Uterus (tissue), 4 donors: ENCODE results near the gene UNC93A. TPM values are rescaled to one million over a fixed set of nuclear protein-coding genes. Genes with fewer than 3 reads are reported as not detected.

Experiments used
- DNase-seq, 2 donors: peaks; one replicate each; pipeline ENCODE4 v3.0.0-alpha.2; 2019 to 2020
- H3K27ac ChIP-seq, 2 donors: fragments of 200-600 bp; sonication (generic); 1 replicate in 1 of 2; 2 replicates in 1 of 2; pipeline ENCODE4 v1.5.1; 2016 to 2018
- H3K27me3 ChIP-seq, 2 donors: fragments of 200-600 bp; sonication (generic); one replicate each; pipeline ENCODE4 v1.5.1; 2018 to 2019; ENCODE audit warnings: control low read depth in 1 of 2
- H3K36me3 ChIP-seq, 2 donors: fragments of 200-600 bp; sonication (generic); one replicate each; pipeline ENCODE4 v1.5.1; 2019; ENCODE audit warnings: control low read depth in 1 of 2
- H3K4me1 ChIP-seq, 2 donors: fragments of 200-600 bp; sonication (generic); one replicate each; pipeline ENCODE4 v1.5.1; 2018 to 2019; ENCODE audit warnings: control low read depth in 1 of 2
- H3K4me3 ChIP-seq, 2 donors: fragments of 200-600 bp; sonication (generic); 1 replicate in 1 of 2; 2 replicates in 1 of 2; pipeline ENCODE4 v1.5.1; 2018 to 2019; ENCODE audit warnings: mild to moderate bottlenecking in 1 of 2
- H3K9me3 ChIP-seq, 2 donors: fragments of 200-600 bp; sonication (generic); one replicate each; pipeline ENCODE4 v1.5.1; 2019; ENCODE audit warnings: control low read depth in 1 of 2
- CTCF ChIP-seq, 4 experiments: fragments of 200-600 bp in 2 of 4; fragments of 450-650 bp in 2 of 4; sonication (generic) in 2 of 4; IDR thresholded peaks; one replicate each; pipeline ENCODE4 v1.5.1; 2016 to 2019; ENCODE audit warnings: antibody characterized with exemption in 4 of 4, mild to moderate bottlenecking in 2 of 4, moderate library complexity in 1 of 4
- POLR2A ChIP-seq, 2 donors: fragments of 450-650 bp; IDR thresholded peaks; one replicate each; pipeline ENCODE4 v1.6.1; 2016; ENCODE audit warnings: antibody characterized with exemption in 2 of 2, mild to moderate bottlenecking in 1 of 2, moderate library complexity in 1 of 2
- intact Hi-C: fragments of 100-400 bp; cut with DNase I; formaldehyde crosslinking; loops from one replicate; pipeline ENCODE4 v1.15.1; 2023; ENCODE audit warnings: low total_unique reads
- total RNA-seq, 4 donors: library from RNA; depleted of rRNA in 3 of 4; stranded (reverse); fragments of >200 nt in 3 of 4; gene quantifications; one replicate each; pipeline versions ENCODE4 v1.1.0 to v1.2.4, GENCODE V29; 2014 to 2023
- donor health status: DM: yes; HTN: yes; CAD: no.

UNC93A gene
- total RNA-seq, 4 donors from 2014 or later, result 0.97 TPM; not detected in 3

- no peak overlapping the region for H3K4me3 ChIP-seq
- intact Hi-C loops, result no loop called here
- DNase-seq, result no peak
- no peaks in the 10 kb centered on the region for H3K9me3 ChIP-seq
- H3K27ac ChIP-seq, result no peak overlapping the region
- no peaks in the 10 kb centered on the region for H3K27me3 ChIP-seq
- TF ChIP-seq POLR2A (IDR thresholded peaks at IDR 0.05), result no peak
- no peak for TF ChIP-seq CTCF (IDR thresholded peaks at IDR 0.05)
- no peaks in the 10 kb centered on the region for H3K36me3 ChIP-seq
- H3K4me1 ChIP-seq, result no peaks in the 10 kb centered on the region
These were observed 51.9 kb downstream of the UNC93A start for GRCh38 chr6:167342879-167343610.

GRCh38 chr6:167345348-167345747, 54.2 kb downstream of the UNC93A start:
- H3K36me3 ChIP-seq, result no peaks in the 10 kb centered on the region
- intact Hi-C loops, result no loop called here
- H3K9me3 ChIP-seq, result no peaks in the 10 kb centered on the region
- no peaks in the 10 kb centered on the region for H3K4me1 ChIP-seq
- no peak overlapping the region for H3K4me3 ChIP-seq
- no peaks in the 10 kb centered on the region for H3K27me3 ChIP-seq
- no peak for DNase-seq
- TF ChIP-seq CTCF (IDR thresholded peaks at IDR 0.05) (no peak), POLR2A (IDR thresholded peaks at IDR 0.05) (no peak)
- no peak overlapping the region for H3K27ac ChIP-seq

- no peak overlapping the region for H3K4me3 ChIP-seq
- intact Hi-C loops, result no loop called here
- no peaks in the 10 kb centered on the region for H3K27me3 ChIP-seq
- H3K27ac ChIP-seq, result no peak overlapping the region
- H3K36me3 ChIP-seq, result no peaks in the 10 kb centered on the region
- H3K9me3 ChIP-seq, result no peaks in the 10 kb centered on the region
- H3K4me1 ChIP-seq, result no peaks in the 10 kb centered on the region
- TF ChIP-seq CTCF (IDR thresholded peaks at IDR 0.05), result no peak
- no peak for TF ChIP-seq POLR2A (IDR thresholded peaks at IDR 0.05)
- no peak for DNase-seq
These were observed 54.8 kb downstream of the UNC93A start for GRCh38 chr6:167345960-167346359.

GRCh38 chr6:167347226-167347625, 56.1 kb downstream of the UNC93A start:
- Histone ChIP-seq H3K27me3 (no peaks in the 10 kb centered on the region), H3K9me3 (no peaks in the 10 kb centered on the region), H3K4me1 (peaks cover 0 to 5% of the 10 kb centered on the region in 2 donors), H3K27ac (no peak overlapping the region), H3K4me3 (no peak overlapping the region), H3K36me3 (no peaks in the 10 kb centered on the region)
- intact Hi-C loops, result no loop called here
- DNase-seq, result no peak
- no peak for TF ChIP-seq POLR2A (IDR thresholded peaks at IDR 0.05)
- no peak for TF ChIP-seq CTCF (IDR thresholded peaks at IDR 0.05)

GRCh38 chr6:167349631-167350274, 58.6 kb downstream of the UNC93A start:
- TF ChIP-seq CTCF (IDR thresholded peaks at IDR 0.05), result no peak
- TF ChIP-seq POLR2A (IDR thresholded peaks at IDR 0.05), result no peak
- peaks cover 0 to 5% of the 10 kb centered on the region in 2 donors for H3K4me1 ChIP-seq
- no peaks in the 10 kb centered on the region for H3K36me3 ChIP-seq
- no peak for DNase-seq
- no peaks in the 10 kb centered on the region for H3K9me3 ChIP-seq
- no peak overlapping the region for H3K27ac ChIP-seq
- H3K27me3 ChIP-seq, result no peaks in the 10 kb centered on the region
- intact Hi-C loops, result no loop called here
- H3K4me3 ChIP-seq, result no peak overlapping the region
